Panc1 (cell line): Measurements from ENCODE around the gene MBD5. TPM values are rescaled to one million over a fixed set of nuclear protein-coding genes. Genes with fewer than 3 reads are reported as not detected.

ENCODE experiments used
- ATAC-seq: fragments of 200-7000 bp; cut with Tn5 transposase; 2 replicates; pipeline ENCODE4 v1.9.1; 2020; ENCODE audit warnings: mild to moderate bottlenecking, moderate library complexity
- BruUV-seq: library from RNA; stranded (reverse); fragments of 400-500 nt; replicated peaks from 2 replicates; lab custom pipeline; 2021; lab: Mats Ljungman, UMichigan
- CTCF ChIA-PET: fragments of 300-600 bp; sonication (Branson Sonifier 250); formaldehyde crosslinking; loops from one replicate; lab custom pipeline; 2022; ENCODE audit warnings: antibody characterized with exemption; lab: Charles Lee
- POLR2A ChIA-PET: fragments of 300-600 bp; sonication (Branson Sonifier 250); formaldehyde crosslinking; loops from one replicate; lab custom pipeline; 2022; ENCODE audit warnings: antibody characterized with exemption; lab: Charles Lee
- DNase-seq: peaks from one replicate; pipeline ENCODE4 v3.0.0-alpha.2; 2010; ENCODE audit warnings: low read depth, low spot score
- H3K27ac ChIP-seq: 2 replicates; pipeline ENCODE4 v1.5.1; 2011; ENCODE audit warnings: mild to moderate bottlenecking, low read length, inconsistent platforms
- H3K27me3 ChIP-seq: fragments of 200-500 bp; sonication (Bioruptor generic); 2 replicates; pipeline ENCODE4 v1.6.0; 2014; ENCODE audit warnings: low read length, inconsistent platforms; ENCODE audit not compliant: control insufficient read depth, insufficient read depth
- H3K36me3 ChIP-seq: fragments of 200-500 bp; sonication (Bioruptor generic); 2 replicates; pipeline ENCODE4 v1.5.1; 2014; ENCODE audit warnings: inconsistent platforms, mild to moderate bottlenecking, low read length, moderate library complexity; ENCODE audit not compliant: control insufficient read depth, insufficient read depth
- H3K4me1 ChIP-seq: 2 replicates; pipeline ENCODE4 v1.5.1; 2011; ENCODE audit warnings: inconsistent platforms, mild to moderate bottlenecking, low read length, moderate library complexity; ENCODE audit not compliant: control insufficient read depth, insufficient read depth
- H3K4me3 ChIP-seq, 2 experiments: 2 replicates each; pipeline ENCODE4 v1.5.1; 2011 to 2012; ENCODE audit warnings: low read depth in 2 of 2, low read length in 2 of 2, mild to moderate bottlenecking in 2 of 2, inconsistent platforms in 1 of 2, moderate library complexity in 1 of 2
- H3K9me3 ChIP-seq: fragments of 200-500 bp; sonication (Bioruptor generic); 2 replicates; pipeline ENCODE4 v1.5.1; 2014; ENCODE audit warnings: low read depth, mild to moderate bottlenecking, inconsistent platforms, low read length, moderate library complexity; ENCODE audit not compliant: control insufficient read depth, insufficient read depth
- POLR2AphosphoS5 ChIP-seq: IDR thresholded peaks from 2 replicates; pipeline ENCODE4 v1.6.1; 2012; ENCODE audit warnings: mild to moderate bottlenecking, low read depth, low read length, moderate library complexity
- SIN3A ChIP-seq: IDR thresholded peaks from 2 replicates; pipeline ENCODE4 v1.6.1; 2012; ENCODE audit warnings: low read depth, mild to moderate bottlenecking, low read length, moderate library complexity, borderline replicate concordance; ENCODE audit not compliant: insufficient read depth
- TCF7L2 ChIP-seq: IDR thresholded peaks from 2 replicates; pipeline ENCODE4 v1.6.1; 2011; ENCODE audit warnings: mild to moderate bottlenecking, low read depth, low read length, inconsistent platforms
- in situ Hi-C: cut with HindIII; loops from 2 replicates; pipeline ENCODE4 v1.10.0; 2016; ENCODE audit warnings: low sequenced_read_pairs, low pct_unique_long_range_greater_than_20kb
- intact Hi-C: fragments of 100-400 bp; cut with micrococcal nuclease; formaldehyde crosslinking; loops from one replicate; pipeline ENCODE4 v1.10.0; 2022; ENCODE audit not compliant: unreplicated experiment
- total RNA-seq: library from RNA; stranded (reverse); gene quantifications from one replicate; pipeline ENCODE4 v1.2.1, GENCODE V29; 2021; ENCODE audit not compliant: unreplicated experiment
- TF ChIP-seq, protein P1 (sequence below), 2 experiments: IDR thresholded peaks; 2 replicates each; pipeline ENCODE4 v1.6.1; 2011 to 2012; ENCODE audit warnings: low read depth in 2 of 2, control low read depth in 1 of 2, low read length in 1 of 2, mild to moderate bottlenecking in 1 of 2, moderate library complexity in 1 of 2; ENCODE audit not compliant: insufficient read depth in 1 of 2
- TF ChIP-seq, protein P2 (sequence below): fragments of 450-650 bp; IDR thresholded peaks from 2 replicates; pipeline ENCODE4 v1.5.1; 2017; ENCODE audit warnings: mild to moderate bottlenecking

The MBD5 gene
- total RNA-seq, 1 experiment from 2014 or later = 40.2 TPM

DNA sequence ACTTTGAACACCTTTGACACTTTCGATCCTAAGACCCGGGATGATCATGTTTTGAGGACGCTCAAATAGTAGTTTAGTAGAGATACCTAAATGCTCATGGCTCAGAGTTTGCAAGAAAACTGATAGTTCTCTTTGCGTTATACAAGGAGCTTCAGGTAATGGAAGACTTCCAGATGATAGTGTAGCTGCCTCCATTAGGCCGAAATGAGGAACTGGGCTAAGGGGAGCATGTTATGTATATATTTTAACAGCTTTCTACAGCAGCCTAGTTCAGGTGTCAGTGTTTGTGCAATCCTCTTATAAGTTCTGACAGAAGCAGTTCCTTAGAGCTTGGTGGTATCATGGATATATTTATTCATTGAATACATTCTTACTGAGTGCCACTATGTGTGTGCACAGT is 496.9 kb downstream of the MBD5 start:
- no peak for ATAC-seq
- DNase-seq = no peak
- intact Hi-C loops = no loop called here
- Histone ChIP-seq H3K27ac (no peak overlapping the region), H3K9me3 (no peaks in the 10 kb centered on the region), H3K27me3 (peaks cover 12% of the 10 kb centered on the region), H3K4me3 (no peak overlapping the region), H3K4me1 (no peaks in the 10 kb centered on the region), H3K36me3 (no peaks in the 10 kb centered on the region)
- no TSS peak for BruUV-seq
- TF ChIP-seq POLR2AphosphoS5 = no peak
- TF ChIP-seq, protein P1, sequence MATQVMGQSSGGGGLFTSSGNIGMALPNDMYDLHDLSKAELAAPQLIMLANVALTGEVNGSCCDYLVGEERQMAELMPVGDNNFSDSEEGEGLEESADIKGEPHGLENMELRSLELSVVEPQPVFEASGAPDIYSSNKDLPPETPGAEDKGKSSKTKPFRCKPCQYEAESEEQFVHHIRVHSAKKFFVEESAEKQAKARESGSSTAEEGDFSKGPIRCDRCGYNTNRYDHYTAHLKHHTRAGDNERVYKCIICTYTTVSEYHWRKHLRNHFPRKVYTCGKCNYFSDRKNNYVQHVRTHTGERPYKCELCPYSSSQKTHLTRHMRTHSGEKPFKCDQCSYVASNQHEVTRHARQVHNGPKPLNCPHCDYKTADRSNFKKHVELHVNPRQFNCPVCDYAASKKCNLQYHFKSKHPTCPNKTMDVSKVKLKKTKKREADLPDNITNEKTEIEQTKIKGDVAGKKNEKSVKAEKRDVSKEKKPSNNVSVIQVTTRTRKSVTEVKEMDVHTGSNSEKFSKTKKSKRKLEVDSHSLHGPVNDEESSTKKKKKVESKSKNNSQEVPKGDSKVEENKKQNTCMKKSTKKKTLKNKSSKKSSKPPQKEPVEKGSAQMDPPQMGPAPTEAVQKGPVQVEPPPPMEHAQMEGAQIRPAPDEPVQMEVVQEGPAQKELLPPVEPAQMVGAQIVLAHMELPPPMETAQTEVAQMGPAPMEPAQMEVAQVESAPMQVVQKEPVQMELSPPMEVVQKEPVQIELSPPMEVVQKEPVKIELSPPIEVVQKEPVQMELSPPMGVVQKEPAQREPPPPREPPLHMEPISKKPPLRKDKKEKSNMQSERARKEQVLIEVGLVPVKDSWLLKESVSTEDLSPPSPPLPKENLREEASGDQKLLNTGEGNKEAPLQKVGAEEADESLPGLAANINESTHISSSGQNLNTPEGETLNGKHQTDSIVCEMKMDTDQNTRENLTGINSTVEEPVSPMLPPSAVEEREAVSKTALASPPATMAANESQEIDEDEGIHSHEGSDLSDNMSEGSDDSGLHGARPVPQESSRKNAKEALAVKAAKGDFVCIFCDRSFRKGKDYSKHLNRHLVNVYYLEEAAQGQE (IDR thresholded peaks at IDR 0.05; ENCODE audit: insufficient read depth in 1 of 2, low read depth in 2 of 2, low read length in 1 of 2) = no peak
- TF ChIP-seq, protein P2, sequence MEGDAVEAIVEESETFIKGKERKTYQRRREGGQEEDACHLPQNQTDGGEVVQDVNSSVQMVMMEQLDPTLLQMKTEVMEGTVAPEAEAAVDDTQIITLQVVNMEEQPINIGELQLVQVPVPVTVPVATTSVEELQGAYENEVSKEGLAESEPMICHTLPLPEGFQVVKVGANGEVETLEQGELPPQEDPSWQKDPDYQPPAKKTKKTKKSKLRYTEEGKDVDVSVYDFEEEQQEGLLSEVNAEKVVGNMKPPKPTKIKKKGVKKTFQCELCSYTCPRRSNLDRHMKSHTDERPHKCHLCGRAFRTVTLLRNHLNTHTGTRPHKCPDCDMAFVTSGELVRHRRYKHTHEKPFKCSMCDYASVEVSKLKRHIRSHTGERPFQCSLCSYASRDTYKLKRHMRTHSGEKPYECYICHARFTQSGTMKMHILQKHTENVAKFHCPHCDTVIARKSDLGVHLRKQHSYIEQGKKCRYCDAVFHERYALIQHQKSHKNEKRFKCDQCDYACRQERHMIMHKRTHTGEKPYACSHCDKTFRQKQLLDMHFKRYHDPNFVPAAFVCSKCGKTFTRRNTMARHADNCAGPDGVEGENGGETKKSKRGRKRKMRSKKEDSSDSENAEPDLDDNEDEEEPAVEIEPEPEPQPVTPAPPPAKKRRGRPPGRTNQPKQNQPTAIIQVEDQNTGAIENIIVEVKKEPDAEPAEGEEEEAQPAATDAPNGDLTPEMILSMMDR = no peak
- TF ChIP-seq SIN3A = no peak
- no peak for TF ChIP-seq TCF7L2
- ChIA-PET POLR2A (no interaction called here), CTCF (no interaction called here)
- in situ Hi-C loops = no loop called here

DNA sequence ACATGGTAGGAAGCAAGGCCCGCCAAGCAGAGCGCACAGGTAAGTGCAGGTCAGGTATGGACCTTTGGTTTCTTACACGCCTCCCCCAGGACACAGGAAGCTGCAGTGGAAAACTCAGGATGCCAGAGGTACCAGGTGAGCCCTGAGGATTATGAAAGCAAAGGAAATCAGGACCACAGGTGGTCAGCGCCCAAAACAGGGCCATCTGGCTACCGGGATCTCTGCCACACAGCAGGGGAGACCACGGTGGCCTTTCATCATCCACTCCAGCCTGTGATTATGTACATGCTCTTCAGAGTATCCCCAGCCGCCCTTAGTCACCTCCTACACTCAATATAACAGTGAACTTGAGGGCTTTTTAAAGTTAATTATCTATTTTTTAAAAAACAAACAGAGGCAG is 498.1 kb downstream of the MBD5 start:
- in situ Hi-C loops (no loop called here), intact Hi-C loops (no loop called here)
- CTCF ChIA-PET = interaction anchor here (0.7 kb wide), 1 partner anchor 36 kb away, joined by 3 read pairs; no protein-coding TSS in a partner anchor
- ATAC-seq = no peak
- Histone ChIP-seq H3K36me3 (no peaks in the 10 kb centered on the region), H3K27me3 (peaks cover 12% of the 10 kb centered on the region), H3K9me3 (no peaks in the 10 kb centered on the region), H3K4me1 (no peaks in the 10 kb centered on the region), H3K27ac (no peak overlapping the region), H3K4me3 (no peak overlapping the region)
- TF ChIP-seq POLR2AphosphoS5 (no peak), TCF7L2 (no peak), SIN3A (no peak)
- TF ChIP-seq, protein P1 (IDR thresholded peaks at IDR 0.05; ENCODE audit: insufficient read depth in 1 of 2, low read depth in 2 of 2, low read length in 1 of 2) = no peak
- TF ChIP-seq, protein P2 = no peak
- no TSS peak for BruUV-seq
- POLR2A ChIA-PET = no interaction called here
- no peak for DNase-seq
